ENCODE measurements around the gene PJA1. TPM values are rescaled to one million over a fixed set of nuclear protein-coding genes. Genes with fewer than 3 reads are reported as not detected.

The PJA1 gene, protein sequence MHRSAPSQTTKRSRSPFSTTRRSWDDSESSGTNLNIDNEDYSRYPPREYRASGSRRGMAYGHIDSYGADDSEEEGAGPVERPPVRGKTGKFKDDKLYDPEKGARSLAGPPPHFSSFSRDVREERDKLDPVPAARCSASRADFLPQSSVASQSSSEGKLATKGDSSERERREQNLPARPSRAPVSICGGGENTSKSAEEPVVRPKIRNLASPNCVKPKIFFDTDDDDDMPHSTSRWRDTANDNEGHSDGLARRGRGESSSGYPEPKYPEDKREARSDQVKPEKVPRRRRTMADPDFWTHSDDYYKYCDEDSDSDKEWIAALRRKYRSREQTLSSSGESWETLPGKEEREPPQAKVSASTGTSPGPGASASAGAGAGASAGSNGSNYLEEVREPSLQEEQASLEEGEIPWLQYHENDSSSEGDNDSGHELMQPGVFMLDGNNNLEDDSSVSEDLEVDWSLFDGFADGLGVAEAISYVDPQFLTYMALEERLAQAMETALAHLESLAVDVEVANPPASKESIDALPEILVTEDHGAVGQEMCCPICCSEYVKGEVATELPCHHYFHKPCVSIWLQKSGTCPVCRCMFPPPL
- total RNA-seq = 10 to 100 TPM; 36.5 to 37.6 TPM
- polyA plus RNA-seq (2013, experiment 1 of 2) = 19.1 TPM
- 24.9 TPM for polyA plus RNA-seq (2013, experiment 2 of 2)
- 10.7 to 58.9 (median 31.2) reads per million in 172 experiments for total RNA-seq

DNA sequence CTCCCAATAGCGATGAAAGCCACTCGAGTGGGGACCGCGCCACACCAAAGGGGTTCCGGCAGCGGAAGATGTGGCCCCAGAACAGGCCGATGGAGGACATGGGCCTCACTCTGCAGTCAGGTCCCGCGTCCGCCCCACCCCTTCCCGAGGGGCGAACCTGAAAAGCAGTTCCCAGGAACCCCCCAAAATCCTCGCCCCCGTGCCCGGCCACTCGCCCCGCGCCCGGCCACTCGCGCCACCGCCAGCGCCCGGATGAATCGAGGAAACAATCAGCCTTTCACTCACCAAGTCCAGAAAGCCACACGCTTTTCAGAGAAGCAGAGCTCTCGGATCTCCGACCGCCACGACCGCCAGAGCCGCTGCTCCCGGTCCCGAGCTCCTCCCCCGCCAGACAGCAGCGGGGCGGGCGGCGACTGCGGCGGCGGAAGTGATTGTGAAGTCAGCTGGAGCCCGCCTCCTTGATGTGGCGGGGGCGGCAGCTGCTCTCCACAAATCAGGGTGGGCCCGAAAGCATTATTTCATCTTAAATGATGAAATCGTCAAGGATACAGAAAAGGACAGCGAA lies at the start of gene PJA1:
PJA1 (minus strand) TSS at position 367 of the 565 bp plus-strand sequence. CDS start 2,380 bp downstream, outside the sequence.
- ATAC-seq (ENCODE audit: poor library complexity) (peak; percentile 76), DNase-seq (peak; percentile 42 to 84 (median 64))
- peak within 1 kb of the TSS; percentile 94 for H3K4me3 Mint-ChIP-seq
- H3K27ac Mint-ChIP-seq = peak within 1 kb of the TSS; percentile 90
- H3K4me1 Mint-ChIP-seq (ENCODE audit: low read depth) = peaks cover 31% of the 10 kb centered on the region
- H3K4me3 ChIP-seq (ENCODE audit: low read length) = peak within 1 kb of the TSS; percentile 81
- ChIA-PET POLR2A (interaction anchor here (1.3 to 2.0 kb wide), 3 partner anchors 335 to 968 kb away, joined by 5 to 13 read pairs (median 6); partner anchors contain the start of genes EFNB1 and IGBP1), CTCF (interaction anchor here (1.2 kb wide), 1 partner anchor 337 kb away, joined by 3 read pairs; no protein-coding TSS in a partner anchor)
- H3K36me3 Mint-ChIP-seq (ENCODE audit: low read depth) = peaks cover 42% of the 10 kb centered on the region
- peaks cover 18% of the 10 kb centered on the region for H3K4me1 ChIP-seq (ENCODE audit: insufficient read depth, low read length)
- TF ChIP-seq, protein P1, sequence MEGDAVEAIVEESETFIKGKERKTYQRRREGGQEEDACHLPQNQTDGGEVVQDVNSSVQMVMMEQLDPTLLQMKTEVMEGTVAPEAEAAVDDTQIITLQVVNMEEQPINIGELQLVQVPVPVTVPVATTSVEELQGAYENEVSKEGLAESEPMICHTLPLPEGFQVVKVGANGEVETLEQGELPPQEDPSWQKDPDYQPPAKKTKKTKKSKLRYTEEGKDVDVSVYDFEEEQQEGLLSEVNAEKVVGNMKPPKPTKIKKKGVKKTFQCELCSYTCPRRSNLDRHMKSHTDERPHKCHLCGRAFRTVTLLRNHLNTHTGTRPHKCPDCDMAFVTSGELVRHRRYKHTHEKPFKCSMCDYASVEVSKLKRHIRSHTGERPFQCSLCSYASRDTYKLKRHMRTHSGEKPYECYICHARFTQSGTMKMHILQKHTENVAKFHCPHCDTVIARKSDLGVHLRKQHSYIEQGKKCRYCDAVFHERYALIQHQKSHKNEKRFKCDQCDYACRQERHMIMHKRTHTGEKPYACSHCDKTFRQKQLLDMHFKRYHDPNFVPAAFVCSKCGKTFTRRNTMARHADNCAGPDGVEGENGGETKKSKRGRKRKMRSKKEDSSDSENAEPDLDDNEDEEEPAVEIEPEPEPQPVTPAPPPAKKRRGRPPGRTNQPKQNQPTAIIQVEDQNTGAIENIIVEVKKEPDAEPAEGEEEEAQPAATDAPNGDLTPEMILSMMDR (IDR thresholded peaks at IDR 0.05) = no peak
- no peaks in the 10 kb centered on the region for H3K9me3 ChIP-seq (ENCODE audit: control insufficient read depth in 1 of 2, insufficient read depth in 1 of 2, low read length in 2 of 2)
- no peaks in the 10 kb centered on the region for H3K9me3 Mint-ChIP-seq
- intact Hi-C loops (cut with DNase I, micrococcal nuclease) = loop anchor here (2.0 to 10.0 kb wide), 3 partner anchors 336 to 970 kb away; partner anchors contain the start of genes IGBP1 (in 2 of the 2) and EFNB1 (in 1 of the 2)
- peaks cover 6% of the 10 kb centered on the region for H3K36me3 ChIP-seq (ENCODE audit: insufficient read depth, low read length)
- no peaks in the 10 kb centered on the region for H3K27me3 ChIP-seq (ENCODE audit: control insufficient read depth in 1 of 2, insufficient read depth in 2 of 2, low read length in 2 of 2)
- H3K27me3 Mint-ChIP-seq = no peaks in the 10 kb centered on the region
- peak within 1 kb of the TSS; percentile 58 to 79 for H3K27ac ChIP-seq (ENCODE audit: low read depth in 1 of 2, low read length in 2 of 2)

DNA sequence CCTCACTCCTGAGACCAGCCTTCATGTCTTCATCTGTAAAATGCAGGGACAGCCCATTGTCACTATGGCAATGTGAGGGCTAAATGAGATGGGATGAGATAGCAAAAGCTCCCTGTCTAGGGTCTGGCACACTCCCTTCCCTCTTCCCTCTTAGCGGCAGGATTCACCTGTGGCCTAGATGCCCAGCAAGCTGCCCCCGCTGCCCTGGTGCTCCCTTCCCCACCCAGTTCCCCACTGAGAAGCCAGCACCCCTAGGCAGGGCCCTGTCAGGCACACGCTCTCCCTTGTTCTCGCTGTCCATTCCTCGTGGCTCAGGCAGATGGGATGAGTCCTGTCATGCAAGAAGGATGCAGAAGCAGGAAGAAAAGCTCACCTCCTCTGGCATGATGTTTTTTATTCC lies 49.2 kb upstream of the PJA1 start:
- no peaks in the 10 kb centered on the region for H3K9me3 ChIP-seq (ENCODE audit: control insufficient read depth in 1 of 2, insufficient read depth in 1 of 2, low read length in 2 of 2)
- ChIA-PET CTCF (no interaction called here), POLR2A (no interaction called here)
- Mint-ChIP-seq H3K4me1 (ENCODE audit: low read depth) (no peaks in the 10 kb centered on the region), H3K4me3 (no peak overlapping the region), H3K27me3 (no peaks in the 10 kb centered on the region), H3K36me3 (ENCODE audit: low read depth) (no peaks in the 10 kb centered on the region), H3K9me3 (no peaks in the 10 kb centered on the region), H3K27ac (no peak overlapping the region)
- no peaks in the 10 kb centered on the region for H3K36me3 ChIP-seq (ENCODE audit: insufficient read depth, low read length)
- DNase-seq = no peak
- no peak overlapping the region for H3K4me3 ChIP-seq (ENCODE audit: low read length)
- H3K4me1 ChIP-seq (ENCODE audit: insufficient read depth, low read length) = no peaks in the 10 kb centered on the region
- ATAC-seq (ENCODE audit: poor library complexity) = no peak
- no peaks in the 10 kb centered on the region for H3K27me3 ChIP-seq (ENCODE audit: control insufficient read depth in 1 of 2, insufficient read depth in 2 of 2, low read length in 2 of 2)
- intact Hi-C loops (cut with DNase I, micrococcal nuclease) = no loop called here
- no peak overlapping the region for H3K27ac ChIP-seq (ENCODE audit: low read depth in 1 of 2, low read length in 2 of 2)
- TF ChIP-seq, protein P1 (IDR thresholded peaks at IDR 0.05) = no peak

DNA sequence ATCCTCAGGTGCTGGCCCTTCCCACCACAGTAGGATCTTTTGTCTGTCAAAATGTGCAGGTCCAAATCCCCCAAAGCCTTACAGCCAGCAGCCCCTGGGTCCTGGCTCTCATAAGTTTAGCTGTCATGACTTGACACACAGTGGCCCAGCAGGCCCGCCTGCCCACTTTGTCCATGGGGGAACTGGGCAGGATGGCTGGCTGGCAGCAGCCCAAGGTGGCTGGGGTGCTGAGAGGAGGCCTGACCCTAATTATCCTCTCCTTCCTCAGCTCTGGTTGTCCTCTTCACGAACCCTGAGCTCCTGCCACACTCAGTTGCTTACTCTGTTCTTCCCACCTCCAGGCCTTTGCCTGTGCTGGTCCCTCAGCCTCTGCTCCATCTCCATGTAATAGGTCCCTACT lies 46.4 kb upstream of the PJA1 start:
- Histone ChIP-seq H3K27ac (ENCODE audit: low read depth in 1 of 2, low read length in 2 of 2) (no peak overlapping the region), H3K27me3 (ENCODE audit: control insufficient read depth in 1 of 2, insufficient read depth in 2 of 2, low read length in 2 of 2) (no peaks in the 10 kb centered on the region), H3K9me3 (ENCODE audit: control insufficient read depth in 1 of 2, insufficient read depth in 1 of 2, low read length in 2 of 2) (no peaks in the 10 kb centered on the region), H3K4me1 (ENCODE audit: insufficient read depth, low read length) (no peaks in the 10 kb centered on the region), H3K36me3 (ENCODE audit: insufficient read depth, low read length) (no peaks in the 10 kb centered on the region), H3K4me3 (ENCODE audit: low read length) (no peak overlapping the region)
- ChIA-PET POLR2A (interaction anchor here (0.7 kb wide), 1 partner anchor 381 kb away, joined by 3 read pairs; no protein-coding TSS in a partner anchor), CTCF (no interaction called here)
- intact Hi-C loops (cut with DNase I, micrococcal nuclease) = no loop called here
- H3K9me3 Mint-ChIP-seq = no peaks in the 10 kb centered on the region
- no peaks in the 10 kb centered on the region for H3K36me3 Mint-ChIP-seq (ENCODE audit: low read depth)
- no peaks in the 10 kb centered on the region for H3K4me1 Mint-ChIP-seq (ENCODE audit: low read depth)
- DNase-seq (no peak), ATAC-seq (ENCODE audit: poor library complexity) (no peak)
- no peaks in the 10 kb centered on the region for H3K27me3 Mint-ChIP-seq
- H3K27ac Mint-ChIP-seq = no peak overlapping the region
- TF ChIP-seq, protein P1 (IDR thresholded peaks at IDR 0.05) = no peak
- H3K4me3 Mint-ChIP-seq = no peak overlapping the region
